Right ventricle myocardium superior (tissue), 1 donor: ENCODE data around the gene LYPD6B. TPM values are rescaled to one million over a fixed set of nuclear protein-coding genes. Genes with fewer than 3 reads are reported as not detected.

Experiments
- ATAC-seq: fragments of 200-7000 bp; cut with Tn5 transposase; one replicate; pipeline ENCODE4 v1.9.1; 2020; ENCODE audit warnings: mild to moderate bottlenecking; ENCODE audit not compliant: poor library complexity
- DNase-seq: peaks from one replicate; pipeline ENCODE4 v3.0.0-alpha.2; 2020
- intact Hi-C: fragments of 100-400 bp; cut with DNase I; formaldehyde crosslinking; loops from one replicate; pipeline ENCODE4 v1.11.2; 2022
- total RNA-seq: library from RNA; stranded (reverse); fragmentation: NEBNext Ultra II Directional; extraction: Animal tissue kit (Norgen Biotek cat#: 25700); gene quantifications from one replicate; pipeline ENCODE4 v1.2.1, GENCODE V29; 2021
- donor health status: DM: no; HTN: yes; CAD: no; lungs with severe emphysema.

Gene LYPD6B
- total RNA-seq, 1 donor from 2014 or later = not detected

GRCh38 chr2:149134335-149134923 lies 95.9 kb downstream of the LYPD6B start:
- DNase-seq = no peak
- no peak for ATAC-seq
- intact Hi-C loops = no loop called here

DNA sequence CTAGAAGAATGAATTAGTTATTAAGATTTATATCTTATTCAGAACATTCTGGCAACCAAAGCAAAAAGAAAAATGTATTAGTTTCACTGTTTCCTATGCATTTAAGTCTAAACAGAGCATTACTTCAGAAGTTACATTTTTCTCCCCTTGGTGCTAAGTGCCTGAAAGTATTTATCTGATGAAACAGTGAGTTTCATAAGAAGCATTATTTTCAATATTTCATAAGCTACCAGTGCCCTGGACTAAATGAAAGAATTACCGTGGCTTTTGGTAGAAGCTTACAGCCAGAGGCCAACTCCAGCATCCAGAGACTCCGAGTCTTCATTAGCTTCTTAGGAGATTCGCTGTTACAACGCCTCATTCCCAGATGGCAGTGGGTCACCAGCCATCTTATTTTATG lies 97.6 kb downstream of the LYPD6B start:
- intact Hi-C loops = no loop called here
- DNase-seq (no peak), ATAC-seq (no peak)

- ATAC-seq = no peak
- DNase-seq = no peak
- intact Hi-C loops = no loop called here
Measured at GRCh38 chr2:149141046-149141445, 102.5 kb downstream of the LYPD6B start.

GRCh38 chr2:149143734-149144133 lies 105.2 kb downstream of the LYPD6B start:
- ATAC-seq (no peak), DNase-seq (no peak)
- intact Hi-C loops = no loop called here

DNA sequence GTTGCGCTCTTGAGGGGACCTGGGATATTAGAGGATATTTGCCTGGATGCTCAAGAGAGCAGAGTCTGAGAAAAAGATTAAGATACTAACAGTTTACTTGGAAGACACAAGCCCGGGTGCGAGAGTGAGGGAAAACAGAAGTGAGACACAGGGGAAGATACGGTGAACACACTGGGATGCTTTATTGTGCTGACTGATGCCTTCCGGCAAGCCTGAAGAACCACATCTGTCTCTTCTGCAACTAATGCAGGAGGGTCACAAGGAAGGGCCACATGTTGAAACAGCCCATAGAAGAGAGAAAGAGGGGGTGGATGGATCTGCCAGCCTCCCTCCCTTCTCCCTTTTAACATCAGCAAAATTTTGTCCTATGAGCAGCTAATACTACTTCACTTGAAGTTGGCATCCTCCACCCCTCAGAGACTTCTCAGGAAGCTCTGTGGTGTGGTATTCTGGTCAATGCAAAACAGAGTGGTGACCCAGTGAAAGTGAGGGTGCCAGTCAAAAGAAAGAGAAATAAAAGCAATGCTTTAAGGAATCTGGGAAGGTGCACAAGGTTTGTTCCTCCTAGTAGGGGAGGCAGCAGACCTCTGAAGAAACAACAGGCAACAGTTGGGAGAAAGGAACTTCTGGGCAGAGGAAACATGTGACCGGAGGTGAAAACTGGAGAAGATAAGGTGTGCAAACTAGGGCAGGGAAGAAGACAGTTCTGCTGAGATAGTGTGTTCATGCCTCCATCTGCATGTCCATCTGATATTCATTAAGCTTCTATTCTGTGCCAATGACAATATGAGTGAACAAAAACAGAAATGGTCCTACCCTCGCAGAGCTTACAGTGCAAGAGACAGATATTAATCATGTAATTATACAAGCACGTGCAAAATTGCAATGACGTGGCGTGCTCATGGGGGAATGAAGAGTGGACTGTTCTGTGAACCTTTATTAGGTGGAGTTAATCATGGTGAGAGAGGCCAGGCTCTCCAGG lies 107.1 kb downstream of the LYPD6B start:
- ATAC-seq (no peak), DNase-seq (no peak)
- intact Hi-C loops = no loop called here

- DNase-seq (no peak), ATAC-seq (no peak)
- intact Hi-C loops = no loop called here
Measured at GRCh38 chr2:149146876-149147275, 108.4 kb downstream of the LYPD6B start.

- ATAC-seq = no peak
- intact Hi-C loops = no loop called here
Measured at GRCh38 chr2:149148194-149149006, 109.9 kb downstream of the LYPD6B start.

DNA sequence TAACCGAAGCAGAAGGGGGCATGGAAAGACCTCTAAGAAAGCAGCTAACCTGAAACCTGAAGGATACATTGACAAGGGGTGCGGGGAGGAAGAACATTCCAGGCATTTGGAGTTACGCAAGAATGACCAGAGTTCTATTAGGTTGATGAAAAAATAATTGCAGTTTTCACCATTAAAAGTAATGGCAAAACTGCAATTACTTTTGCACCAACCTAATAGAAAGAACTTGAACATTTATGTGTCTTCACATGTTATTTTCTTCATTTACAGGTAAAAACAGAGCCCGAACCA lies 110.5 kb downstream of the LYPD6B start:
- ATAC-seq (no peak), DNase-seq (no peak)
- intact Hi-C loops = no loop called here

More at GRCh38 chr2:149148194-149149006, 109.9 kb downstream of the LYPD6B start:
- DNase-seq = no peak

GRCh38 chr2:149152469-149152953 lies 114.0 kb downstream of the LYPD6B start:
- intact Hi-C loops = no loop called here
- DNase-seq = no peak
- ATAC-seq = no peak

DNA sequence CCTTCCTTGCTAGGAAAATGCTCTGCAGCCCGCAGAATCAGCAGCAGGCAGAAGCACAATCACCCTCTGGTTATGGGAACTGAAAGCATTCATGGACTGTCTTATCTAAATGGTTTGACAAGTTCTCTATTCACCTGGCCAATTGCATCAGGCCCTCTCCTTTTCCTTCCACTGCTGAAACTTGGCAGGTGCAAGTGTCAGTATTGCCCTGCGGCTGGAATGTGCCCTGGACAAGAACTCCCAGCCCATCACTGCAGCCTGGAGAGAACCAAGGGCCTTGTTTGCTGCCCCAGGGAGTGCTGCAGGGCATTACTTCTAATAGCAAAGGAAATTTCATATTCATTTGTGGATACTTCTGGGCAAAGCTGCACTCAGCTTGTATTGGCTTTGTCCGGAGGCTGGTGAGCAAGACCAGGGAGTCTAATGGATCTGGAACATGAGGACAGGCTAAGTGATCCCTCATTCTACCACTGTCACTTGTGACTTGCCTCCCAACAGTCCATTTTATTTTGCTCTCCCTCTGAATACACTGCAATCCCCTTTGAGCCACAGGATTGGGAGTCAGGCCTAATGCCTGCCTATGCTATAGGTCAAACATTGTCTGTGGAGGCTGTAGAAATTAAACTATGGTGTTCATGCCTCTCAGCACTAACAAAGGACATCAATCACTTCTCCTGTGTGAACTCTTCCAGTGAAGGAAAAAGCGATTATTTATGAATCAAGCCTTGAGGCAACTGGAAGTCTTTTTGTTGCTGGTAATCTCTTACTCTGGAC lies 116.9 kb downstream of the LYPD6B start:
- ATAC-seq (peak; percentile 38), DNase-seq (no peak)
- intact Hi-C loops = no loop called here

DNA sequence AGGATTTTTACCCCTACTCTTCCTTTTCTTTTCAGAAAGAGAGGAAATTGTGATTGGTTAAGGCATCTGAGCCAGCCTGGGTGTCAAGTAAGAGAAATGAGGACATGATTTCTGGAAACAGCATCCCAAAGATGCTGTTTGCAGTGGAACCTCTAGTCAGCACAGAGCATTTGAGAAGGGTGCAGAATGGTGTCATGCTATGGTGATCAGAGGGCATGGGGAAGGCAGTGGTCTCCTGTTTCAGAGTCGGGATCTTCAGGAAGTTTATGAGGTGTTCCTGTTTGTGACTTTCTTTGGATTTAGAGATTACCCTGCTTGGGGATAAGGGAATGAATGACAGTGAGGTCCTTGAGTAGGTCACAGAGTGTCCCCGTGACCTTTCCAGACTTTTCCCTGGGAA lies 117.5 kb downstream of the LYPD6B start:
- intact Hi-C loops = no loop called here
- ATAC-seq (no peak), DNase-seq (no peak)

- no peak for DNase-seq
- intact Hi-C loops = no loop called here
- ATAC-seq = no peak
Measured at GRCh38 chr2:149156971-149157740, 118.7 kb downstream of the LYPD6B start.

DNA sequence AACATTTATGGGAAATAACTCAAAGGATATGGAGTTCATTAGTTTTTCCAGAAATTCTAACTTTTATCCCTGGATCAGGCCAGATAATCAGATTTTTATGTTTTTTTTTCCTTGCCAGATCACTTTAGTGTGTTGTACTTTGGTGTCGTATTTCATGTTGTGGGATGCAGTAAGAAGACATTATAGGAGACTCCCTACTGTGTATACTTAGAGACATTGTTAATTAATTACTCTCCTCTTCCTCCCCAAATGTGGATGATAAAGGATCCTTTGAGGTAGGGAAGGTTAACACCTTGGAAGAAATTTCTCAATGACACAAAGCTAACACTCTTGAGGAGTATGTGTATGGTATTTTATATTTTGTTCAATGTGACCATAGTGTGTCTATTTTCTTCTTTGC lies 120.5 kb downstream of the LYPD6B start:
- intact Hi-C loops = no loop called here
- no peak for ATAC-seq
- no peak for DNase-seq

- DNase-seq (no peak), ATAC-seq (peak; percentile 61)
- intact Hi-C loops = no loop called here
Measured at GRCh38 chr2:149160195-149160594, 121.7 kb downstream of the LYPD6B start.

GRCh38 chr2:149160701-149161217 lies 122.3 kb downstream of the LYPD6B start:
- intact Hi-C loops = no loop called here
- DNase-seq = no peak
- ATAC-seq = no peak

- DNase-seq (no peak), ATAC-seq (no peak)
- intact Hi-C loops = no loop called here
Measured at GRCh38 chr2:149161481-149162225, 123.2 kb downstream of the LYPD6B start.

DNA sequence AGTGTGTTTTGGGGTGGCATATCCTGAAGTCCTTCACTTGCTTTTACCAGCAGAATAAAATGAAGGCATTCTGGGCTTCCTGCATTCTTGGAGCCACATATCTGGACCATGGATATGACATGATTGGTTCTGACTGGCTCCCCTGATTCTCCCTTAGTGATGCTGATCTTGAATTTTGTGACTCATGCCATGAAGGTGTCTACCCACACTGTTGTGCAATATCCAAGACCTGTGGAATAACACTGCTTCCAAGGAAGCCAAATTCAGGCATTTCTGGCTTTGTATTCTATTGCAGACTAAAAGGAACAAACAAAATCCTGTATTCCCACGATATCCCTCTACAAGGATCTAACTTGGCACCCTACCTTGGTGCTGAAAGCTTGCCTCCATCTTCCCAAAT lies 125.8 kb downstream of the LYPD6B start:
- intact Hi-C loops = no loop called here
- no peak for ATAC-seq

More for the DNA sequence above, 125.8 kb downstream of the LYPD6B start:
- no peak for DNase-seq
